Tibial nerve (tissue), 4 donors: ENCODE results near the gene MAPK9. TPM values are rescaled to one million over a fixed set of nuclear protein-coding genes. Genes with fewer than 3 reads are reported as not detected.
"Not testable (repeated sequence)": the region's sequence is repeated elsewhere in the genome, so short reads cannot be mapped to it uniquely, and the experiment has no call there.

Experiments
- DNase-seq, 2 donors: peaks; one replicate each; pipeline ENCODE4 v3.0.0-alpha.2; 2019; ENCODE audit warnings: low spot score in 2 of 2
- H3K27ac ChIP-seq, 4 donors: fragments of 200-600 bp; sonication (generic) in 3 of 4; one replicate each; pipeline ENCODE4 v1.5.1; 2017 to 2019; ENCODE audit warnings: mild to moderate bottlenecking in 1 of 4
- H3K27me3 ChIP-seq, 2 donors: fragments of 200-600 bp; sonication (generic) in 1 of 2; one replicate each; pipeline versions ENCODE4 v1.5.1 to v1.6.0; 2017 to 2019
- H3K36me3 ChIP-seq, 3 donors: fragments of 200-600 bp; sonication (generic); one replicate each; pipeline ENCODE4 v1.5.1; 2018 to 2019
- H3K4me1 ChIP-seq, 4 donors: fragments of 200-600 bp; sonication (generic) in 3 of 4; one replicate each; pipeline ENCODE4 v1.5.1; 2017 to 2019
- H3K4me3 ChIP-seq, 4 donors: fragments of 200-600 bp; sonication (generic) in 3 of 4; one replicate each; pipeline ENCODE4 v1.5.1; 2017 to 2019; ENCODE audit warnings: mild to moderate bottlenecking in 1 of 4, moderate library complexity in 1 of 4
- H3K9me3 ChIP-seq, 4 donors: fragments of 200-600 bp; sonication (generic) in 3 of 4; one replicate each; pipeline ENCODE4 v1.5.1; 2017 to 2019
- EP300 ChIP-seq, 2 donors: sonication (generic); formaldehyde crosslinking; IDR thresholded peaks; one replicate each; pipeline ENCODE4 v1.6.1; 2017; ENCODE audit warnings: antibody characterized with exemption in 2 of 2, mild to moderate bottlenecking in 1 of 2
- POLR2A ChIP-seq, 2 donors: fragments of 450-650 bp; IDR thresholded peaks; one replicate each; pipeline ENCODE4 v1.6.1; 2017; ENCODE audit warnings: antibody characterized with exemption in 2 of 2, mild to moderate bottlenecking in 2 of 2, moderate library complexity in 2 of 2
- WGBS, 2 donors: methylation state at CpG; one replicate each; pipeline ENCODE4 v1.1.5; 2018; 5-methylcytosine and 5-hydroxymethylcytosine counted together
- total RNA-seq, 4 donors: library from RNA; depleted of rRNA; stranded (reverse); fragments of >200 nt; gene quantifications; one replicate each; pipeline ENCODE4 v1.1.0, GENCODE V29; 2016
- TF ChIP-seq, protein P1 (sequence below), 5 experiments: fragments of 200-600 bp in 3 of 5; fragments of 450-650 bp in 2 of 5; sonication (generic) in 3 of 5; IDR thresholded peaks; one replicate each; pipeline ENCODE4 v1.5.1; 2016 to 2019; ENCODE audit warnings: antibody characterized with exemption in 5 of 5, mild to moderate bottlenecking in 3 of 5, moderate library complexity in 2 of 5

Gene MAPK9
- total RNA-seq, 4 donors from 2014 or later: 21.2 to 31.2 (median 27.5) TPM

DNA sequence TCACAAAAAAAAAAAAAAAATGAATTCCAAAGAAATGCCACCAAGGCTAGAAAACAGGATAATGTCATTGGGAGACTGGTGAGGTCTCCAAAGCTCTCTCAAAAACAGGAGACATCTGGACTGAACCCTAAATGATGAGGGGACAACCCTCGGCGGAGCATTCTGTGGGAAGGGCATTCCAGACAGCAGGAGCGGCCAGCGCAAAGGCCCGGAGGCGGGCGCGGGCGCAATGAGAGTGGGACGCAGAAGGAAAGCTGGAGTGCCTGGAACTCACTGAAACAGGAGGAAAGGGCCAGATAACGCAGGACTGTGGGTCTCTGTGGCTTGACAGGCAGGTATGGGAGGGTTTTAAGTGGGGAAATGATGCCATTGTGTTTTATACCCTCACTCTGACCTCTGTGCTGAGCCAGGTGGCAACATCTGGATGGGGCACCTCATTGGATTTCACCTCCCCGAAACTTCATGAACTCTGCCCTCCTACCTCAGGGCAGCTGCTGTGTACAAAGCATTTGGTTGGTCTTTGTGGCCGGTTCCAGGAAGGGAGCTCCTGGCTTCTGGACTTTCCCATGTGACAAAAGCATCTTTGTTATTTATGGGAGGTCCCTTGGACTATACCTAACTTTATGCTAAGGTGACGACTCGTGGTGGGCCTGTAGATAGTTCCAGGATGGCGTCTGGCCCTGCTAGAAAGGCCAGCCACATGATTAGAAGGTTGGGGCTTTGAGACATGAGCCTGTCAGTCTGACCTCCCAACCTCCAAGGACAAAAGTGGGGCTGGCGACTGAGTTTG is 11.5 kb upstream of the MAPK9 start:
- TF ChIP-seq, protein P1, sequence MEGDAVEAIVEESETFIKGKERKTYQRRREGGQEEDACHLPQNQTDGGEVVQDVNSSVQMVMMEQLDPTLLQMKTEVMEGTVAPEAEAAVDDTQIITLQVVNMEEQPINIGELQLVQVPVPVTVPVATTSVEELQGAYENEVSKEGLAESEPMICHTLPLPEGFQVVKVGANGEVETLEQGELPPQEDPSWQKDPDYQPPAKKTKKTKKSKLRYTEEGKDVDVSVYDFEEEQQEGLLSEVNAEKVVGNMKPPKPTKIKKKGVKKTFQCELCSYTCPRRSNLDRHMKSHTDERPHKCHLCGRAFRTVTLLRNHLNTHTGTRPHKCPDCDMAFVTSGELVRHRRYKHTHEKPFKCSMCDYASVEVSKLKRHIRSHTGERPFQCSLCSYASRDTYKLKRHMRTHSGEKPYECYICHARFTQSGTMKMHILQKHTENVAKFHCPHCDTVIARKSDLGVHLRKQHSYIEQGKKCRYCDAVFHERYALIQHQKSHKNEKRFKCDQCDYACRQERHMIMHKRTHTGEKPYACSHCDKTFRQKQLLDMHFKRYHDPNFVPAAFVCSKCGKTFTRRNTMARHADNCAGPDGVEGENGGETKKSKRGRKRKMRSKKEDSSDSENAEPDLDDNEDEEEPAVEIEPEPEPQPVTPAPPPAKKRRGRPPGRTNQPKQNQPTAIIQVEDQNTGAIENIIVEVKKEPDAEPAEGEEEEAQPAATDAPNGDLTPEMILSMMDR (IDR thresholded peaks at IDR 0.05): no peak
- TF ChIP-seq EP300 (IDR thresholded peaks at IDR 0.05): no peak
- TF ChIP-seq POLR2A (IDR thresholded peaks at IDR 0.05): no peak
- WGBS, 2 donors: 87 to 88% methylated on average over 17 of the region's 17 CpGs
- no peaks in the 10 kb centered on the region for H3K9me3 ChIP-seq
- no peaks in the 10 kb centered on the region for H3K27me3 ChIP-seq
- peaks cover 0 to 79% (median 0%) of the 10 kb centered on the region in 3 donors for H3K36me3 ChIP-seq
- no peak overlapping the region for H3K4me3 ChIP-seq
- DNase-seq: no peak
- H3K4me1 ChIP-seq: no peaks in the 10 kb centered on the region
- H3K27ac ChIP-seq: no peak overlapping the region

DNA sequence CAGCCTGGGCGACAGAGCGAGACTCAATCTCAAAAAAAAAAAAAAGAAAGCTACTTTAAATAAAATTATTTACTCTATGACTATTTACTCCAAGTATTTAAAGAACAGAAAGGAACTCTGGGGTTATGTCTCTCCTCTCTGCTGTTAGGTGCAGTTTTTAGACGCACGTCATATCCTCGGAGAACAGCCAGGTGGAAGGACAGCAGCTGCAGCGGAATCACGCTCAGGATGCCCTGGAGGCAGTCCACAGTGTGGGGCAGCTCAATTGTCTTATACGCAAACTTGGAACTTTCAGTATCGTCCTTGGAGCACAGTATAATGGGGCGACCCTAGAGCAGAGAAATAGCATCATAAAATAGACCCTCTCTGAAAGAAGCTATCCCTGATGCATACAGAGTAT is 10.4 kb upstream of the MAPK9 start:
- no peak for DNase-seq
- Histone ChIP-seq H3K9me3 (no peaks in the 10 kb centered on the region), H3K4me1 (no peaks in the 10 kb centered on the region), H3K4me3 (no peak overlapping the region), H3K27ac (no peak overlapping the region), H3K36me3 (peaks cover 0 to 68% (median 0%) of the 10 kb centered on the region in 3 donors), H3K27me3 (no peaks in the 10 kb centered on the region)
- TF ChIP-seq POLR2A (IDR thresholded peaks at IDR 0.05) (no peak), EP300 (IDR thresholded peaks at IDR 0.05) (no peak)
- TF ChIP-seq, protein P1 (IDR thresholded peaks at IDR 0.05): no peak
- WGBS, 2 donors: 88 to 96% methylated on average over 10 of the region's 10 CpGs

DNA sequence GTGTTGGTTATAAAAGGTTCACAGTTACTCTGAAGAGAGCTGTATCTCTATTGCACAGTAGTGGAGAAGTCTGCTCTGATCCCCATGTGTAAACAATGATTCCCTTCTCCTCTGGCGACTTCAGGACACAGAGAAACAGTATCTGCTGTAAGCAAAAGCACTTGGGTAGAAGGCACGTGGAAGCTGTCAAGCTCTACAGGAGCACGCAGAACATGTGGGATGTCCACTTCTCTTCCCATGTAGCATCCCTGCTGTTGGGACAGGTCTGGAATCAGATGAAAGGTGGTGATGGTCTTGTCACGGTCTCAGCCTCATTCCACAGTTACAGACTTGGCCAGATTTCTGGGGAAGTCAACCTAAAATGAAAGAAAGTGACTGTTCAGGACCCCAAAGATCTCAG is 9.4 kb upstream of the MAPK9 start:
- Histone ChIP-seq H3K9me3 (no peaks in the 10 kb centered on the region), H3K27ac (no peak overlapping the region), H3K27me3 (no peaks in the 10 kb centered on the region), H3K4me1 (no peaks in the 10 kb centered on the region), H3K4me3 (no peak overlapping the region), H3K36me3 (peaks cover 0 to 58% (median 0%) of the 10 kb centered on the region in 3 donors)
- no peak for DNase-seq
- no peak for TF ChIP-seq POLR2A (IDR thresholded peaks at IDR 0.05)
- TF ChIP-seq, protein P1 (IDR thresholded peaks at IDR 0.05): no peak
- TF ChIP-seq EP300 (IDR thresholded peaks at IDR 0.05): no peak
- WGBS, 2 donors: 61 to 71% methylated on average over 4 of the region's 4 CpGs

DNA sequence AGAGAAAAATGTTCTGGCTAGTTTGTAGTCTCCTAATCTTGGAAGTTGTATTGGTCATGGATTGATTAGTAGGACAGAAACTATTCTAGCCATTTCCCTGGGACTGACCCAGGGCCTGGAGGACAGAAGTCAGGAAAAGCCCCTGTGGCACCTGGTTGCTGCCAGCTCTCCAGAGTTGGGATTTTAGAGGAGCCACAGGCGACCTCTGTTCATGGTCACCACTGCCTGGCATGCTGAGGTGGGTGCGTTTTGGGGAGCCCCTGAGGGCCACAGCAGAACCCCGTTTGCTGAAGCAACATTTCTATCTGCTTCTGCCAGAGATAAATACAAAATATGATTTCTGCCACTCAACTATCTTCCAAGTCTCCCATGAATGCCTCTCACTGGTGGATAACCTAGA is 7.6 kb upstream of the MAPK9 start:
- Histone ChIP-seq H3K9me3 (no peaks in the 10 kb centered on the region), H3K4me3 (no peak overlapping the region), H3K4me1 (no peaks in the 10 kb centered on the region), H3K36me3 (peaks cover 0 to 41% (median 0%) of the 10 kb centered on the region in 3 donors), H3K27ac (no peak overlapping the region), H3K27me3 (no peaks in the 10 kb centered on the region)
- no peak for DNase-seq
- WGBS, 2 donors: 55 to 85% methylated on average over 3 of the region's 3 CpGs
- no peak for TF ChIP-seq POLR2A (IDR thresholded peaks at IDR 0.05)
- no peak for TF ChIP-seq EP300 (IDR thresholded peaks at IDR 0.05)
- TF ChIP-seq, protein P1 (IDR thresholded peaks at IDR 0.05): no peak

DNA sequence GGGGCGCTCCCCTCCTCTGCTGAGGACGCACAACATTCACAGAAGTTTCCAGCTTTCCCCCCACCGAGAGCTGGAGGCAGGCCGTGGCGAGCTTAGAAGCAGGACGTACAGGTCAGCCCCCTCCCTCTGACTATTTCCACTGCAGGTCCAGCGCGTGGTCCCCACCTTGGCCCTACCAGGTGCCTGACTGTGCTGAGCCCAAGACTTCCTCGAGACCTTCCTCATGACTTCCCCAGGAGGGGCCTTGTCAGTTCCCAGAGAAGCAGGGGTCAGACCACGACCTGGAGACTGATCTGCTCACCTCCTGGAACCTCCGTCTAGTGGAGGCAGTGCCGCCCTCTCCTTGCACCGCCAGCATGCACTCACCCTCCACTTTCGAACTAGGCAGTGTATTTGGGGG is 7.1 kb upstream of the MAPK9 start:
- not testable (repeated sequence) for H3K9me3 ChIP-seq, H3K27me3 ChIP-seq, H3K4me3 ChIP-seq, DNase-seq, H3K27ac ChIP-seq, H3K4me1 ChIP-seq
- H3K36me3 ChIP-seq: peaks cover 0 to 36% (median 0%) of the 10 kb centered on the region in 3 donors
- WGBS, 2 donors: 81 to 83% methylated on average over 12 to 14 of the region's 14 CpGs
